D341Med (cell line): ENCODE measurements around the gene ARF5.

Experiments
- DNase-seq: peaks from one replicate; pipeline ENCODE4 v3.0.0; 2012; ENCODE audit warnings: low spot score

ARF5 gene

DNA sequence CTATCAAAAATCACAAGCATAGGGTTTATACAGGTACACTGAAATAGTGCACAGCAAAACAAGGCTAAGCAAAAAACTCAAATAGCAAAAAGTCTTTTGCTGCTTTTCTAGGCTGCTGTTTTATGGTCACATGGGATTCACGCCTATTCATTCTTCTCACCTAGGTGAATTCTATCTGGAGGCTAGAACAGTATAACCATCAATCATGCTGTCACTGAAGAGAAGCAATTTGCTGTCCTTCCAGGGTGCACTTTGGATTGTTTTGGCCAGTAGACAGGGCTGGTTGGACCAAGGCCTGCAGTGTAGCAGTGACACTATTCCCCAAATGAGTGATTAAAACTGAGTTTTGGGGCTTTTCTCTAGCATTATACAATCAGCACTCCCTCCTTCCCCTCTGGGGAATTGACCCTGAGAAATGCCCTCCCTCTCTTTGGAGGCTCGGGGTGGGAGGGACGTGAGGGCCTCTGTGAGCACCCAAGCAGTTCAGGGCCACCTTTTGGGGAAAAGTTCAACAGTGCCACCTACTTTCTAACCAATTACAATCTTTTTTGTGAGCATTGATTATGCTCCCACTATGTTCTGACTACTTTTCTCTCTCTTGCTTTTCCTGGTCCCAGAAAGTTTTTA lies 47.6 kb downstream of the ARF5 start:
- no peak for DNase-seq

DNA sequence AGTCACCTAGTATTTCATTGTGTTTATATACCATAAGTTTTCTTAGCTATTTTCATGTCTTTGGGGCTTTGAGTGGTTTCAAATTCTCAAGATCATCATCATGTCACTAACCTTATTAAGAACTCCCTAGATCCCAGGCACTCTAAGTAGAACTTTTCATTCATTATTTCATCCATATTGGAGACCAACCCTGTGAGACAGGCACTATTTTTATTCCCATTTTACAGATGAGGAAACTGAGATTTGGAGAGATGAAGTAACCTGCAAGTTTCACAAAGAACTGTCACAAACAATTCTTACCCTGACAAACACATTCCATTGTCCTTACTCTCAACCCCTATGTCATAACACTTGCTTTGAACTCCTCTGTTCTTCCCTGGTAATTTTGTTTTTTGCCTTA lies 50.0 kb downstream of the ARF5 start:
- no peak for DNase-seq
